Gastrocnemius medialis (tissue), 4 donors: Measurements from ENCODE around the gene WDR72. TPM values are rescaled to one million over a fixed set of nuclear protein-coding genes. Genes with fewer than 3 reads are reported as not detected.

Source experiments
- ATAC-seq, 2 donors: fragments of 150-250 bp; one replicate each; pipeline ENCODE4 v1.9.1; 2016
- DNase-seq, 2 donors: peaks; one replicate each; pipeline ENCODE4 v3.0.0-alpha.2; 2019
- H3K27ac ChIP-seq, 4 donors: fragments of 200-600 bp; sonication (generic); 1 replicate in 1 of 4; 2 replicates in 3 of 4; pipeline ENCODE4 v1.5.1; 2016 to 2018; ENCODE audit warnings: mild to moderate bottlenecking in 2 of 4, moderate library complexity in 1 of 4
- H3K27me3 ChIP-seq, 3 donors: fragments of 200-600 bp; sonication (generic) in 2 of 3; 1 replicate in 1 of 3; 2 replicates in 2 of 3; pipeline versions ENCODE4 v1.5.1 to v1.6.0; 2016 to 2019; ENCODE audit warnings: mild to moderate bottlenecking in 1 of 3, moderate library complexity in 1 of 3
- H3K36me3 ChIP-seq, 2 donors: fragments of 200-600 bp; sonication (generic) in 1 of 2; one replicate each; pipeline ENCODE4 v1.5.1; 2017 to 2018
- H3K4me1 ChIP-seq, 2 donors: fragments of 200-600 bp; sonication (generic) in 1 of 2; one replicate each; pipeline ENCODE4 v1.5.1; 2016 to 2017; ENCODE audit warnings: mild to moderate bottlenecking in 2 of 2
- H3K4me3 ChIP-seq, 4 donors: fragments of 200-600 bp; sonication (generic) in 3 of 4; 1 replicate in 1 of 4; 2 replicates in 3 of 4; pipeline ENCODE4 v1.5.1; 2016 to 2019; ENCODE audit warnings: mild to moderate bottlenecking in 2 of 4
- H3K9me3 ChIP-seq, 3 donors: fragments of 200-600 bp; sonication (generic) in 2 of 3; 1 replicate in 1 of 3; 2 replicates in 2 of 3; pipeline ENCODE4 v1.5.1; 2016 to 2019
- POLR2A ChIP-seq, 2 donors: fragments of 450-650 bp; IDR thresholded peaks; one replicate each; pipeline ENCODE4 v1.6.1; 2017; ENCODE audit warnings: antibody characterized with exemption in 2 of 2, mild to moderate bottlenecking in 2 of 2, moderate library complexity in 2 of 2
- in situ Hi-C, 4 donors: fragments of 200-750 bp; cut with MboI; loops; one replicate each; pipeline versions ENCODE4 v1.15.0 to v1.8.0; 2017; ENCODE audit warnings: low sequenced_read_pairs in 4 of 4
- intact Hi-C: fragments of 100-400 bp; cut with DNase I; formaldehyde crosslinking; loops from one replicate; pipeline ENCODE4 v1.15.1; 2023; ENCODE audit warnings: low total_unique reads
- total RNA-seq, 4 donors: library from RNA; depleted of rRNA; stranded (reverse); fragments of >200 nt; gene quantifications; one replicate each; pipeline versions ENCODE4 v1.1.0 to v1.2.3, GENCODE V29; 2016
- TF ChIP-seq, protein P1 (sequence below), 5 experiments: fragments of 450-650 bp in 3 of 5; fragments of 200-600 bp in 2 of 5; sonication (generic) in 2 of 5; IDR thresholded peaks in 4 of 5; conservative IDR thresholded peaks in 1 of 5; 1 replicate in 4 of 5; 2 replicates in 1 of 5; pipeline ENCODE4 v1.5.1; 2016 to 2019; ENCODE audit warnings: antibody characterized with exemption in 5 of 5, mild to moderate bottlenecking in 3 of 5, moderate library complexity in 3 of 5

Gene WDR72
- total RNA-seq, 4 donors from 2014 or later: 0.11 TPM; not detected in 3

DNA sequence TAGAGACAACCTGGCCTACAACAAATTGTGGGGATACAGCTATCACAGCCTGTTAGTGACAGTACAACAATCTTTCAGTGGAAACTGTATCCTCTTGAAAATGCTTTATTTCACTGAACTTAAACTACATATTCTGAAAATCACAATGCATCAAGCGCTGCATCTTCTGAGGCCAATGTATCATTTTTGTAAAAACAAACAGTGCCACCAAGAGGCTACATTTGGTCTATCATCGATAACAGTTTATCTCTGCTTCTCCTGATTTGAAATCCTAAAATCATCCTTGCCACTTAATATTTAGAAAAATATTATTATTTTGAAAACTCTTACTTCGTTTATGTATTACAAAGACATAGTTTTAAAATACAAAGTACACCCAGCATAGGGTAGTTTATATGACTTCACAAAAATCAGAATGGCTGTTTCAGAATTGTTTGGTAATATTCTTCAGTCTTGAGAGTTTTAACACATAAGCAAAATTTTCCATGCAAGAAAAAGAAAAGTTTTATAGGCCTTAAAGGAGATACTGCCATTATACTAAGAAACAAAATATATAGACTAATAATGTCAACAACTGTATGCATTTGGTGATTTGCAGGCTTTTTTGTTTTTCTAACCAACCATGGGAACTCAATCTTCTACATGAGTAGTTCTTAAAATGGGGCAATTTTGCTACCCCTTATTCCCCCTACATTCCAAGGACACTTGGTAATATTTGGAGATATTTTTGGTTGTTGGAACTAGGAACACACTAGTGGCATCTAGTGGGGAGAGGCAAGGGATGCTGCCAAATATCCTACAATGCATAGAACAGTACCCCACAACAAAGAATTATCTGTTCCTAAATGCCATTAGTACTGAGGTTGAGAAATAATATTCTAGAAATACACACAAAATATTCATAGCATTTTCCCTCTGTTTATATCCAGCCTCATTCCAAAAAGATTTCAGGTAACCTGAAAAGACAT, 42.3 kb downstream of the WDR72 start:
- in situ Hi-C loops (loop anchor here in 2 of 4 donors (25.0 kb wide), 1 partner anchor 930 kb away; the partner anchor contains the start of gene ONECUT1 (in 2 of the 2)), intact Hi-C loops (loop anchor here (5.0 kb wide), 1 partner anchor 935 kb away; no protein-coding TSS in a partner anchor)
- no peaks in the 10 kb centered on the region for H3K36me3 ChIP-seq
- H3K9me3 ChIP-seq: no peaks in the 10 kb centered on the region
- no peak for TF ChIP-seq POLR2A (IDR thresholded peaks at IDR 0.05)
- TF ChIP-seq, protein P1, sequence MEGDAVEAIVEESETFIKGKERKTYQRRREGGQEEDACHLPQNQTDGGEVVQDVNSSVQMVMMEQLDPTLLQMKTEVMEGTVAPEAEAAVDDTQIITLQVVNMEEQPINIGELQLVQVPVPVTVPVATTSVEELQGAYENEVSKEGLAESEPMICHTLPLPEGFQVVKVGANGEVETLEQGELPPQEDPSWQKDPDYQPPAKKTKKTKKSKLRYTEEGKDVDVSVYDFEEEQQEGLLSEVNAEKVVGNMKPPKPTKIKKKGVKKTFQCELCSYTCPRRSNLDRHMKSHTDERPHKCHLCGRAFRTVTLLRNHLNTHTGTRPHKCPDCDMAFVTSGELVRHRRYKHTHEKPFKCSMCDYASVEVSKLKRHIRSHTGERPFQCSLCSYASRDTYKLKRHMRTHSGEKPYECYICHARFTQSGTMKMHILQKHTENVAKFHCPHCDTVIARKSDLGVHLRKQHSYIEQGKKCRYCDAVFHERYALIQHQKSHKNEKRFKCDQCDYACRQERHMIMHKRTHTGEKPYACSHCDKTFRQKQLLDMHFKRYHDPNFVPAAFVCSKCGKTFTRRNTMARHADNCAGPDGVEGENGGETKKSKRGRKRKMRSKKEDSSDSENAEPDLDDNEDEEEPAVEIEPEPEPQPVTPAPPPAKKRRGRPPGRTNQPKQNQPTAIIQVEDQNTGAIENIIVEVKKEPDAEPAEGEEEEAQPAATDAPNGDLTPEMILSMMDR (IDR thresholded peaks at IDR 0.05 in 4 of 5, conservative IDR thresholded peaks at IDR 0.05 in 1 of 5): no peak
- H3K27me3 ChIP-seq: no peaks in the 10 kb centered on the region
- H3K4me3 ChIP-seq: no peak overlapping the region
- no peaks in the 10 kb centered on the region for H3K4me1 ChIP-seq
- no peak for DNase-seq
- no peak for ATAC-seq
- no peak overlapping the region for H3K27ac ChIP-seq

DNA sequence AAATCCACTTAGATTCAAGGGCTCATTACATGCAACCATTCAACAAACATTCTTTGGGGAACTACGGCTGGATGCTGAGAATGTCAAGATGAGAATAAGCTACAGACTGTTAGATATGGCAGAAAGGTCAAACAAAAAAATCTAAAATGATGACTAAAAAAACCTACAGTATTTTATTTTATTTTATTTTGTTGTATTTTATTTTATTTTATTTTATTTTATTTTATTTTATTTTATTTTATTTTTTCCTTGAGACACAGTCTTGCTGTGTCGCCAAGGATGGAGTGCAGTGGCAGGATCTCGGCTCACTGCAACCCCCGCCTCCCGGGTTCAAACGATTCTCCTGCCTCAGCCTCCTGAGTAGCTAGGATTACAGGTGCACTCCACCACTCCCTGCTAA, 46.2 kb downstream of the WDR72 start:
- Histone ChIP-seq H3K9me3 (no peaks in the 10 kb centered on the region), H3K27ac (no peak overlapping the region), H3K4me3 (no peak overlapping the region), H3K27me3 (peaks cover 0 to 3% (median 0%) of the 10 kb centered on the region in 3 donors), H3K4me1 (no peaks in the 10 kb centered on the region), H3K36me3 (no peaks in the 10 kb centered on the region)
- in situ Hi-C loops: loop anchor here in 2 of 4 donors (25.0 kb wide), 1 partner anchor 926 kb away; the partner anchor contains the start of gene ONECUT1 (in 2 of the 2)
- ATAC-seq: no peak
- intact Hi-C loops: no loop called here
- DNase-seq: no peak
- TF ChIP-seq, protein P1 (IDR thresholded peaks at IDR 0.05 in 4 of 5, conservative IDR thresholded peaks at IDR 0.05 in 1 of 5): no peak
- no peak for TF ChIP-seq POLR2A (IDR thresholded peaks at IDR 0.05)

DNA sequence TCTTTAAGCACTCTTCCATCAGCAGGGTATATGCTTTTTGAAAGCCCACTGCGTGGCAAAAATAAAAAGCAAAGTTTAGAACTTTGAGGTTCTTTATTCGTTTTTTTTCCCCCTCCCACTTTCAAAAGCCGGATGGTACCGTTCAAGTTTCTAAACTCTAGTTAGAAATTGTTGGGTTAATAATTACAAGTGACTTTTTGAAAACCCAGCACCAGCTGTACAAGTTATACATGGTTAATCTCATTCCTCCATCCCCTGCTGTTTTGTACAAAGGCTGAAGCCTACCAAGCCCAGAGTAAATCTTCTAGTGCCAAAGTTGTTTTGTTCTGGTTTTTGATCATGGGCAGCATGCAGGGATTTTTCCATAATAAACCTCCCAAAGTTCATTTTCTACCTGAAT, 48.6 kb downstream of the WDR72 start:
- no peak for TF ChIP-seq POLR2A (IDR thresholded peaks at IDR 0.05)
- TF ChIP-seq, protein P1 (IDR thresholded peaks at IDR 0.05 in 4 of 5, conservative IDR thresholded peaks at IDR 0.05 in 1 of 5): no peak
- Histone ChIP-seq H3K36me3 (no peaks in the 10 kb centered on the region), H3K27ac (no peak overlapping the region), H3K27me3 (peaks cover 0 to 3% (median 0%) of the 10 kb centered on the region in 3 donors), H3K4me3 (no peak overlapping the region), H3K4me1 (no peaks in the 10 kb centered on the region), H3K9me3 (no peaks in the 10 kb centered on the region)
- no peak for ATAC-seq
- intact Hi-C loops (no loop called here), in situ Hi-C loops (loop anchor here in 2 of 4 donors (25.0 kb wide), 1 partner anchor 924 kb away; the partner anchor contains the start of gene ONECUT1 (in 2 of the 2))
- no peak for DNase-seq

DNA sequence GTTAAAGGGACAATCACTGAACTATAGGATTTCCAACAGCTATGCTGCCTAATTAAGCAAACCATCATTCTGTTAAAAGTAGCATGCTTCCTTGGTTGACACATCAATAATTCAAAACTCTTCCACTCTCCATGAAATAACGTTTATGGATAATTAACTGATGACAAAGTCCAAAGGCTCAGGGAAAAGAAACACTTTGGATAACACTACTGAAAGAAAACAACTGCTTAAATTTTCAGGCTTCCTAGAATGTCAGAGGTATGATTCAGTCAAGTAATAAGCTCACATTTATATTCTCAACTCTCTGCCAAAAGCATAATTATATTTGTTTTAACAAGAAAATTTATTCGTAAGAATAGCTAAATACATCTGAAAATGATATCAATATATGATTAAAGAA, 49.6 kb downstream of the WDR72 start:
- Histone ChIP-seq H3K4me3 (no peak overlapping the region), H3K9me3 (no peaks in the 10 kb centered on the region), H3K36me3 (no peaks in the 10 kb centered on the region), H3K27me3 (peaks cover 0 to 3% (median 0%) of the 10 kb centered on the region in 3 donors), H3K4me1 (no peaks in the 10 kb centered on the region), H3K27ac (no peak overlapping the region)
- intact Hi-C loops (no loop called here), in situ Hi-C loops (loop anchor here in 2 of 4 donors (25.0 kb wide), 1 partner anchor 923 kb away; the partner anchor contains the start of gene ONECUT1 (in 2 of the 2))
- ATAC-seq: no peak
- DNase-seq: no peak
- TF ChIP-seq, protein P1 (IDR thresholded peaks at IDR 0.05 in 4 of 5, conservative IDR thresholded peaks at IDR 0.05 in 1 of 5): no peak
